Immature natural killer cell (primary cell): Measurements from ENCODE around the gene GSTK1. TPM values are rescaled to one million over a fixed set of nuclear protein-coding genes. Genes with fewer than 3 reads are reported as not detected.
"Not testable (repeated sequence)": the region's sequence is repeated elsewhere in the genome, so short reads cannot be mapped to it uniquely, and the experiment has no call there.

Source experiments
- DNase-seq, 3 donors: peaks; one replicate each; pipeline ENCODE4 v3.0.0; 2022; ENCODE audit warnings: mixed read lengths in 1 of 3
- H3K27ac Mint-ChIP-seq, 6 donors: one replicate each; pipeline ENCODE4 v1.8.0; 2020; ENCODE audit warnings: mixed read lengths in 6 of 6, mild to moderate bottlenecking in 5 of 6, inconsistent platforms in 4 of 6, moderate library complexity in 3 of 6
- H3K27me3 Mint-ChIP-seq, 3 donors: one replicate each; pipeline ENCODE4 v1.8.0; 2020 to 2021; ENCODE audit warnings: low read depth in 3 of 3, mild to moderate bottlenecking in 3 of 3, mixed read lengths in 3 of 3, moderate library complexity in 3 of 3, inconsistent platforms in 1 of 3
- H3K36me3 Mint-ChIP-seq, 3 donors: one replicate each; pipeline ENCODE4 v1.8.0; 2020; ENCODE audit warnings: mixed read lengths in 3 of 3, inconsistent platforms in 2 of 3, mild to moderate bottlenecking in 2 of 3
- H3K4me1 Mint-ChIP-seq, 2 donors: one replicate each; pipeline ENCODE4 v1.8.0; 2020; ENCODE audit warnings: inconsistent platforms in 2 of 2, mild to moderate bottlenecking in 2 of 2, mixed read lengths in 2 of 2, moderate library complexity in 1 of 2
- H3K4me3 Mint-ChIP-seq, 5 donors: one replicate each; pipeline ENCODE4 v1.8.0; 2020; ENCODE audit warnings: mild to moderate bottlenecking in 5 of 5, mixed read lengths in 5 of 5, inconsistent platforms in 3 of 5, moderate library complexity in 3 of 5
- H3K9me3 Mint-ChIP-seq, 6 donors: one replicate each; pipeline ENCODE4 v1.8.0; 2020; ENCODE audit warnings: mild to moderate bottlenecking in 6 of 6, mixed read lengths in 6 of 6, inconsistent platforms in 4 of 6, moderate library complexity in 3 of 6
- polyA plus RNA-seq, 3 donors: library from polyadenylated mRNA; unstranded; fragments of 300-500 nt; fragmentation: Illumina TruSeq; gene quantifications; one replicate each; pipeline ENCODE4 v1.2.3, GENCODE V29; 2021

Gene GSTK1
- polyA plus RNA-seq = 100 to 1,000 TPM; 238 to 266 (median 252) TPM

- H3K4me3 Mint-ChIP-seq = peak within 1 kb of the TSS; percentile 87 to 97 (median 95)
- peaks cover 0 to 3% (median 1%) of the 10 kb centered on the region in 3 donors for H3K27me3 Mint-ChIP-seq
- no peaks in the 10 kb centered on the region for H3K9me3 Mint-ChIP-seq
- DNase-seq = peak; percentile 69 to 74 (median 70)
- H3K27ac Mint-ChIP-seq = peak within 1 kb of the TSS; percentile 82 to 95 (median 88)
- peaks cover 0 to 10% (median 7%) of the 10 kb centered on the region in 3 donors for H3K36me3 Mint-ChIP-seq
- peaks cover 30 to 44% of the 10 kb centered on the region in 2 donors for H3K4me1 Mint-ChIP-seq
Observed at GRCh38 chr7:143263266-143264195, at the start of gene GSTK1. Gene GSTK1 (plus strand): TSS chr7:143263441. CDS start chr7:143263514, 73 bp downstream.

GRCh38 chr7:143213478-143213877 lies 49.8 kb upstream of the GSTK1 start:
- H3K9me3 Mint-ChIP-seq, H3K36me3 Mint-ChIP-seq, H3K4me1 Mint-ChIP-seq, H3K27me3 Mint-ChIP-seq, H3K4me3 Mint-ChIP-seq, DNase-seq, H3K27ac Mint-ChIP-seq: not testable (repeated sequence)

GRCh38 chr7:143214789-143215679 lies 48.2 kb upstream of the GSTK1 start:
- Mint-ChIP-seq H3K36me3 (no peaks in the 10 kb centered on the region), H3K4me1 (no peaks in the 10 kb centered on the region), H3K27ac (no peak overlapping the region), H3K27me3 (peaks cover 0 to 2% (median 0%) of the 10 kb centered on the region in 3 donors), H3K4me3 (no peak overlapping the region), H3K9me3 (no peaks in the 10 kb centered on the region)
- peak; percentile 67 to 74 (median 68) for DNase-seq

GRCh38 chr7:143216151-143216550 lies 47.1 kb upstream of the GSTK1 start:
- no peaks in the 10 kb centered on the region for H3K9me3 Mint-ChIP-seq
- H3K4me3 Mint-ChIP-seq = no peak overlapping the region
- H3K4me1 Mint-ChIP-seq = no peaks in the 10 kb centered on the region
- H3K36me3 Mint-ChIP-seq = no peaks in the 10 kb centered on the region
- no peak for DNase-seq
- H3K27me3 Mint-ChIP-seq = peaks cover 0 to 2% (median 0%) of the 10 kb centered on the region in 3 donors
- no peak overlapping the region for H3K27ac Mint-ChIP-seq

GRCh38 chr7:143216686-143217085 lies 46.6 kb upstream of the GSTK1 start:
- Mint-ChIP-seq H3K27ac (no peak overlapping the region), H3K4me1 (no peaks in the 10 kb centered on the region), H3K27me3 (peaks cover 0 to 2% (median 0%) of the 10 kb centered on the region in 3 donors), H3K4me3 (no peak overlapping the region), H3K36me3 (no peaks in the 10 kb centered on the region), H3K9me3 (no peaks in the 10 kb centered on the region)
- no peak for DNase-seq

GRCh38 chr7:143217806-143218205 lies 45.4 kb upstream of the GSTK1 start:
- no peaks in the 10 kb centered on the region for H3K4me1 Mint-ChIP-seq
- H3K36me3 Mint-ChIP-seq = no peaks in the 10 kb centered on the region
- H3K9me3 Mint-ChIP-seq = no peaks in the 10 kb centered on the region
- no peak overlapping the region for H3K27ac Mint-ChIP-seq
- no peak for DNase-seq
- peaks cover 0 to 4% (median 2%) of the 10 kb centered on the region in 3 donors for H3K27me3 Mint-ChIP-seq
- H3K4me3 Mint-ChIP-seq = no peak overlapping the region

GRCh38 chr7:143221286-143221685 lies 42.0 kb upstream of the GSTK1 start:
- Mint-ChIP-seq H3K27ac (no peak overlapping the region), H3K9me3 (no peaks in the 10 kb centered on the region), H3K4me3 (no peak overlapping the region), H3K4me1 (no peaks in the 10 kb centered on the region), H3K36me3 (no peaks in the 10 kb centered on the region), H3K27me3 (peaks cover 0 to 6% (median 5%) of the 10 kb centered on the region in 3 donors)
- DNase-seq = no peak

- H3K27ac Mint-ChIP-seq = no peak within 1 kb of the TSS
- DNase-seq = no peak
- no peaks in the 10 kb centered on the region for H3K9me3 Mint-ChIP-seq
- peaks cover 0 to 6% (median 5%) of the 10 kb centered on the region in 3 donors for H3K27me3 Mint-ChIP-seq
- H3K4me1 Mint-ChIP-seq = no peaks in the 10 kb centered on the region
- H3K36me3 Mint-ChIP-seq = no peaks in the 10 kb centered on the region
- no peak within 1 kb of the TSS for H3K4me3 Mint-ChIP-seq
Observed at GRCh38 chr7:143221737-143222136, 41.5 kb upstream of the GSTK1 start, which contains the start of gene TAS2R40. Gene TAS2R40 (plus strand): TSS chr7:143222037. CDS start chr7:143222079, 42 bp downstream.

GRCh38 chr7:143222782-143223181 lies 40.5 kb upstream of the GSTK1 start:
- no peaks in the 10 kb centered on the region for H3K9me3 Mint-ChIP-seq
- H3K27ac Mint-ChIP-seq = no peak overlapping the region
- no peak overlapping the region for H3K4me3 Mint-ChIP-seq
- H3K4me1 Mint-ChIP-seq = no peaks in the 10 kb centered on the region
- peaks cover 0 to 6% (median 5%) of the 10 kb centered on the region in 3 donors for H3K27me3 Mint-ChIP-seq
- H3K36me3 Mint-ChIP-seq = no peaks in the 10 kb centered on the region
- DNase-seq = no peak

- Mint-ChIP-seq H3K9me3 (no peaks in the 10 kb centered on the region), H3K4me1 (no peaks in the 10 kb centered on the region), H3K4me3 (no peak overlapping the region), H3K27ac (no peak overlapping the region), H3K36me3 (no peaks in the 10 kb centered on the region), H3K27me3 (peaks cover 0 to 6% (median 5%) of the 10 kb centered on the region in 3 donors)
- no peak for DNase-seq
Observed at GRCh38 chr7:143223784-143224183, 39.5 kb upstream of the GSTK1 start.

- Mint-ChIP-seq H3K27ac (no peak overlapping the region), H3K4me3 (no peak overlapping the region), H3K4me1 (no peaks in the 10 kb centered on the region), H3K27me3 (peaks cover 0 to 6% (median 3%) of the 10 kb centered on the region in 3 donors), H3K36me3 (no peaks in the 10 kb centered on the region), H3K9me3 (no peaks in the 10 kb centered on the region)
- no peak for DNase-seq
Observed at GRCh38 chr7:143225047-143225446, 38.2 kb upstream of the GSTK1 start.

- H3K4me3 Mint-ChIP-seq = no peak overlapping the region
- H3K27ac Mint-ChIP-seq = no peak overlapping the region
- no peaks in the 10 kb centered on the region for H3K36me3 Mint-ChIP-seq
- H3K9me3 Mint-ChIP-seq = no peaks in the 10 kb centered on the region
- no peak for DNase-seq
- H3K4me1 Mint-ChIP-seq = no peaks in the 10 kb centered on the region
- H3K27me3 Mint-ChIP-seq = peaks cover 0 to 3% (median 2%) of the 10 kb centered on the region in 3 donors
Observed at GRCh38 chr7:143227806-143228205, 35.4 kb upstream of the GSTK1 start.

- no peaks in the 10 kb centered on the region for H3K4me1 Mint-ChIP-seq
- H3K9me3 Mint-ChIP-seq = no peaks in the 10 kb centered on the region
- no peaks in the 10 kb centered on the region for H3K36me3 Mint-ChIP-seq
- no peak overlapping the region for H3K27ac Mint-ChIP-seq
- no peak overlapping the region for H3K4me3 Mint-ChIP-seq
- no peak for DNase-seq
- H3K27me3 Mint-ChIP-seq = peaks cover 0 to 3% (median 0%) of the 10 kb centered on the region in 3 donors
Observed at GRCh38 chr7:143229054-143229790, 34.0 kb upstream of the GSTK1 start.
